HG03045 (cell line): ENCODE results near the gene GNS.

Source experiments
- ATAC-seq: cut with Tn5 transposase; IDR thresholded peaks from one replicate; pipeline ENCODE4 v1.9.1; 2021; ENCODE audit warnings: mild to moderate bottlenecking, moderate library complexity; ENCODE audit not compliant: unreplicated experiment

The GNS gene

GRCh38 chr12:64737539-64737938, 21.7 kb downstream of the GNS start:
- ATAC-seq: no peak

GRCh38 chr12:64736771-64737170, 22.4 kb downstream of the GNS start:
- no peak for ATAC-seq

- ATAC-seq: no peak
Observed at GRCh38 chr12:64735442-64735841, 23.8 kb downstream of the GNS start.

- no peak for ATAC-seq
Observed at GRCh38 chr12:64733857-64734256, 25.3 kb downstream of the GNS start.

- no peak for ATAC-seq
Observed at GRCh38 chr12:64731683-64732082, 27.5 kb downstream of the GNS start.

GRCh38 chr12:64730588-64730969, 28.6 kb downstream of the GNS start:
- ATAC-seq: no peak

GRCh38 chr12:64729909-64730587, 29.2 kb downstream of the GNS start:
- no peak for ATAC-seq

- ATAC-seq: no peak
Observed at GRCh38 chr12:64724201-64724745, 34.9 kb downstream of the GNS start.

- no peak for ATAC-seq
Observed at GRCh38 chr12:64723630-64724029, 35.6 kb downstream of the GNS start.

GRCh38 chr12:64722835-64723234, 36.4 kb downstream of the GNS start:
- no peak for ATAC-seq

GRCh38 chr12:64720884-64721283, 38.3 kb downstream of the GNS start:
- ATAC-seq: no peak

GRCh38 chr12:64718649-64719048, 40.6 kb downstream of the GNS start:
- no peak for ATAC-seq

- ATAC-seq: no peak
Observed at GRCh38 chr12:64716839-64717455, 42.3 kb downstream of the GNS start.

- no peak for ATAC-seq
Observed at GRCh38 chr12:64716371-64716770, 42.8 kb downstream of the GNS start.

GRCh38 chr12:64714551-64714968, 44.6 kb downstream of the GNS start:
- ATAC-seq: peak; percentile 58

GRCh38 chr12:64713376-64713775, 45.8 kb downstream of the GNS start:
- no peak for ATAC-seq

- ATAC-seq: no peak
Observed at GRCh38 chr12:64709429-64709828, 49.8 kb downstream of the GNS start.

GRCh38 chr12:64707926-64708325, 51.3 kb downstream of the GNS start:
- no peak for ATAC-seq

GRCh38 chr12:64707362-64707761, 51.8 kb downstream of the GNS start:
- ATAC-seq: no peak

GRCh38 chr12:64706857-64707256, 52.3 kb downstream of the GNS start:
- no peak for ATAC-seq

- ATAC-seq: no peak
Observed at GRCh38 chr12:64706306-64706705, 52.9 kb downstream of the GNS start.

GRCh38 chr12:64701283-64701682, 57.9 kb downstream of the GNS start:
- ATAC-seq: no peak

GRCh38 chr12:64700532-64700931, 58.7 kb downstream of the GNS start:
- no peak for ATAC-seq
